Keratinocyte (primary cell): ENCODE data around the gene ZBED4. TPM values are rescaled to one million over a fixed set of nuclear protein-coding genes. Genes with fewer than 3 reads are reported as not detected.

Source experiments
- DNase-seq: peaks from one replicate; pipeline ENCODE4 v3.0.0-alpha.2; 2011; ENCODE audit warnings: low read depth, missing footprints, low spot score
- FAIRE-seq: peaks from 2 replicates; lab custom pipeline; 2011; peaks lifted over from hg19 to GRCh38; lab: Jason Lieb, UNC
- H2AFZ ChIP-seq: 2 replicates; pipeline ENCODE4 v1.6.0; 2012; ENCODE audit warnings: low read length, control low read depth, inconsistent platforms; ENCODE audit not compliant: control insufficient read depth
- H3K27ac ChIP-seq: 2 replicates; pipeline ENCODE4 v1.5.1; 2011; ENCODE audit warnings: low read length; ENCODE audit not compliant: control insufficient read depth, insufficient read depth
- H3K27me3 ChIP-seq: 3 replicates; pipeline ENCODE4 v1.6.0; 2011; ENCODE audit warnings: low read length; ENCODE audit not compliant: control insufficient read depth, insufficient read depth; ENCODE audit errors: extremely low read depth
- H3K36me3 ChIP-seq, 2 experiments: 2 replicates in 1 of 2; 3 replicates in 1 of 2; pipeline ENCODE4 v1.5.1; 2011; ENCODE audit warnings: low read length in 2 of 2, mild to moderate bottlenecking in 1 of 2; ENCODE audit not compliant: control insufficient read depth in 2 of 2, insufficient read depth in 2 of 2; ENCODE audit errors: extremely low read depth in 1 of 2
- H3K4me1 ChIP-seq: 3 replicates; pipeline ENCODE4 v1.5.1; 2011; ENCODE audit warnings: low read length; ENCODE audit not compliant: control insufficient read depth, insufficient read depth; ENCODE audit errors: extremely low read depth
- H3K4me2 ChIP-seq: 3 replicates; pipeline ENCODE4 v1.6.0; 2011; ENCODE audit warnings: low read depth, low read length; ENCODE audit not compliant: control insufficient read depth, insufficient read depth; ENCODE audit errors: extremely low read depth
- H3K4me3 ChIP-seq, 3 experiments: fragments of 200-600 bp in 1 of 3; sonication (generic) in 1 of 3; 2 replicates in 2 of 3; 3 replicates in 1 of 3; pipeline ENCODE4 v1.5.1; 2011 to 2016; ENCODE audit warnings: low read length in 3 of 3, mild to moderate bottlenecking in 3 of 3, control low read depth in 2 of 3, inconsistent platforms in 1 of 3, low read depth in 1 of 3, mixed read lengths in 1 of 3, mixed run types in 1 of 3, moderate library complexity in 1 of 3; ENCODE audit not compliant: control insufficient read depth in 2 of 3, insufficient read depth in 2 of 3; ENCODE audit errors: extremely low read depth in 1 of 3
- H3K79me2 ChIP-seq: 2 replicates; pipeline ENCODE4 v1.6.0; 2012; ENCODE audit warnings: low read length; ENCODE audit not compliant: control insufficient read depth, insufficient read depth
- H3K9ac ChIP-seq: 3 replicates; pipeline ENCODE4 v1.6.0; 2011; ENCODE audit warnings: low read length; ENCODE audit not compliant: control insufficient read depth, insufficient read depth; ENCODE audit errors: extremely low read depth
- H3K9me1 ChIP-seq: 3 replicates; pipeline ENCODE4 v1.6.0; 2011; ENCODE audit warnings: low read length; ENCODE audit not compliant: control insufficient read depth, insufficient read depth; ENCODE audit errors: extremely low read depth
- H3K9me3 ChIP-seq: 2 replicates; pipeline ENCODE4 v1.5.1; 2012; ENCODE audit warnings: low read depth, low read length; ENCODE audit not compliant: control insufficient read depth
- H4K20me1 ChIP-seq: 3 replicates; pipeline ENCODE4 v1.6.0; 2011; ENCODE audit warnings: low read length; ENCODE audit not compliant: control insufficient read depth, insufficient read depth; ENCODE audit errors: extremely low read depth
- CTCF ChIP-seq, 3 experiments: IDR thresholded peaks in 1 of 3; conservative IDR thresholded peaks in 1 of 3; optimal IDR thresholded peaks in 1 of 3; 2 replicates in 2 of 3; 3 replicates in 1 of 3; pipeline versions ENCODE3 to v1.5.1; 2011; ENCODE audit warnings: low read length in 3 of 3, mild to moderate bottlenecking in 3 of 3, moderate library complexity in 2 of 3, control low read depth in 1 of 3, inconsistent platforms in 1 of 3; ENCODE audit not compliant: insufficient read depth in 2 of 3; ENCODE audit errors: extremely low read depth in 1 of 3
- EZH2 ChIP-seq: IDR thresholded peaks from one replicate; pipeline ENCODE4 v1.6.1; 2012; ENCODE audit warnings: inconsistent platforms, mild to moderate bottlenecking, low read length, moderate library complexity
- dilution Hi-C: fragments of 300-500 bp; cut with MboI; formaldehyde crosslinking; loops from one replicate; pipeline ENCODE4 v1.7.0; 2020; ENCODE audit warnings: low sequenced_read_pairs; ENCODE audit not compliant: extremely low pct_ligation_motif_present
- polyA plus RNA-seq, 5 experiments: library from polyadenylated mRNA; depleted of rRNA in 3 of 5; stranded (reverse) in 3 of 5; stranded (forward) in 1 of 5; unstranded in 1 of 5; fragments of >200 nt; gene quantifications; 1 replicate in 1 of 5; 2 replicates in 3 of 5; 3 replicates in 1 of 5; pipeline versions ENCODE4 v1.2.1 to v1.2.3, GENCODE V29; 2011 to 2012; ENCODE audit warnings: missing spikeins in 2 of 5, low read depth in 1 of 5, low replicate concordance in 1 of 5

ZBED4 gene
- polyA plus RNA-seq, 1 donor (not counting 4 experiments of a cell fraction or from before 2014, with no cell fraction given): 7.1 TPM

GRCh38 chr22:49849161-49850020 is 4.3 kb upstream of the ZBED4 start:
- H3K27me3 ChIP-seq: peaks cover 47% of the 10 kb centered on the region
- FAIRE-seq (no peak), DNase-seq (no peak)
- no peak overlapping the region for H3K9ac ChIP-seq
- peaks cover 2% of the 10 kb centered on the region for H4K20me1 ChIP-seq
- H3K27ac ChIP-seq: no peak overlapping the region
- no peak overlapping the region for H2AFZ ChIP-seq
- dilution Hi-C loops: no loop called here
- H3K4me3 ChIP-seq: no peak overlapping the region
- H3K4me1 ChIP-seq: no peaks in the 10 kb centered on the region
- peaks cover 4% of the 10 kb centered on the region for H3K79me2 ChIP-seq
- H3K36me3 ChIP-seq: no peaks in the 10 kb centered on the region
- TF ChIP-seq EZH2 (peak; percentile 95), CTCF (optimal IDR thresholded peaks at IDR 0.05 in 1 of 3, IDR thresholded peaks at IDR 0.05 in 1 of 3, conservative IDR thresholded peaks at IDR 0.05 in 1 of 3; ENCODE audit: extremely low read depth in 1 of 3, insufficient read depth in 2 of 3, low read length in 3 of 3) (no peak)
- H3K9me3 ChIP-seq: no peaks in the 10 kb centered on the region
- no peaks in the 10 kb centered on the region for H3K9me1 ChIP-seq
- H3K4me2 ChIP-seq: peak overlapping the region; percentile 10

GRCh38 chr22:49850021-49850911 is 3.4 kb upstream of the ZBED4 start:
- DNase-seq: no peak
- H3K79me2 ChIP-seq: peaks cover 12% of the 10 kb centered on the region
- H3K4me2 ChIP-seq: no peak overlapping the region
- H4K20me1 ChIP-seq: peaks cover 2% of the 10 kb centered on the region
- no peak for FAIRE-seq
- H3K4me3 ChIP-seq: no peak overlapping the region
- dilution Hi-C loops: no loop called here
- H3K27me3 ChIP-seq: peaks cover 44% of the 10 kb centered on the region
- no peak overlapping the region for H2AFZ ChIP-seq
- no peaks in the 10 kb centered on the region for H3K9me1 ChIP-seq
- TF ChIP-seq EZH2: no peak
- TF ChIP-seq CTCF (optimal IDR thresholded peaks at IDR 0.05 in 1 of 3, IDR thresholded peaks at IDR 0.05 in 1 of 3, conservative IDR thresholded peaks at IDR 0.05 in 1 of 3; ENCODE audit: extremely low read depth in 1 of 3, insufficient read depth in 2 of 3, low read length in 3 of 3): no peak
- H3K36me3 ChIP-seq: no peaks in the 10 kb centered on the region
- H3K9ac ChIP-seq: no peak overlapping the region
- H3K4me1 ChIP-seq: peaks cover 6% of the 10 kb centered on the region
- H3K9me3 ChIP-seq: no peaks in the 10 kb centered on the region
- H3K27ac ChIP-seq: no peak overlapping the region
